Testis (tissue), 3 donors: ENCODE measurements around the gene GZF1. TPM values are rescaled to one million over a fixed set of nuclear protein-coding genes. Genes with fewer than 3 reads are reported as not detected.

ENCODE experiments used
- DNase-seq: peaks from one replicate; pipeline ENCODE4 v3.0.0-alpha.2; 2019
- H3K27ac ChIP-seq, 2 donors: fragments of 200-600 bp; sonication (generic); one replicate each; pipeline ENCODE4 v1.5.1; 2019
- H3K27me3 ChIP-seq: fragments of 200-600 bp; sonication (generic); one replicate; pipeline ENCODE4 v1.5.1; 2019
- H3K36me3 ChIP-seq: fragments of 200-600 bp; sonication (generic); one replicate; pipeline ENCODE4 v1.5.1; 2017; ENCODE audit warnings: low read depth; ENCODE audit errors: missing control alignments
- H3K4me1 ChIP-seq: fragments of 200-600 bp; sonication (generic); one replicate; pipeline ENCODE4 v1.5.1; 2019
- H3K4me3 ChIP-seq, 2 donors: fragments of 200-600 bp; sonication (generic); one replicate each; pipeline ENCODE4 v1.5.1; 2017 to 2019
- H3K9me3 ChIP-seq: fragments of 200-600 bp; sonication (generic); one replicate; pipeline ENCODE4 v1.5.1; 2017
- CTCF ChIP-seq, 3 experiments: fragments of 450-650 bp in 2 of 3; fragments of 200-600 bp in 1 of 3; sonication (generic) in 1 of 3; IDR thresholded peaks; one replicate each; pipeline ENCODE4 v1.5.1; 2016 to 2019; ENCODE audit warnings: antibody characterized with exemption in 3 of 3, mild to moderate bottlenecking in 2 of 3, moderate library complexity in 1 of 3
- POLR2A ChIP-seq: fragments of 450-650 bp; IDR thresholded peaks from one replicate; pipeline ENCODE4 v1.6.1; 2017; ENCODE audit warnings: antibody characterized with exemption, mild to moderate bottlenecking, moderate library complexity
- WGBS, 2 donors: methylation state at CpG; one replicate each; pipeline ENCODE4 v1.1.5; 2018; 5-methylcytosine and 5-hydroxymethylcytosine counted together
- intact Hi-C: fragments of 100-400 bp; cut with DNase I; formaldehyde crosslinking; loops from one replicate; pipeline ENCODE4 v1.15.1; 2023; ENCODE audit warnings: low total_unique reads
- polyA plus RNA-seq: library from polyadenylated mRNA; stranded (reverse); fragments of 350-450 nt; fragmentation: Illumina TruSeq; extraction: RNeasy Lipid Tissue Mini Kit (QIAGEN cat#74804); gene quantifications from one replicate; pipeline ENCODE4 v1.2.3, GENCODE V29; 2014; ENCODE audit warnings: low read depth, low replicate concordance; ENCODE audit not compliant: insufficient read depth
- total RNA-seq, 2 donors: library from RNA; depleted of rRNA; stranded (reverse); fragments of >200 nt; gene quantifications; one replicate each; pipeline ENCODE4 v1.2.3, GENCODE V29; 2016

GZF1 gene
- total and polyA plus RNA-seq, 3 donors from 2014 or later = 32.4 to 47.4 (median 46.1) TPM

GRCh38 chr20:23369072-23369823 lies 7.3 kb downstream of the GZF1 start:
- no peaks in the 10 kb centered on the region for H3K27me3 ChIP-seq
- no peak overlapping the region for H3K4me3 ChIP-seq
- H3K9me3 ChIP-seq = no peaks in the 10 kb centered on the region
- peaks cover 24% of the 10 kb centered on the region for H3K4me1 ChIP-seq
- no peak for TF ChIP-seq CTCF (IDR thresholded peaks at IDR 0.05)
- TF ChIP-seq POLR2A = no peak
- DNase-seq = no peak
- no peak overlapping the region for H3K27ac ChIP-seq
- intact Hi-C loops = no loop called here
- 92 to 94% methylated on average over 14 of the region's 14 CpGs for WGBS, 2 donors
- H3K36me3 ChIP-seq = no peaks in the 10 kb centered on the region

- H3K27me3 ChIP-seq = no peaks in the 10 kb centered on the region
- WGBS, 2 donors = 89 to 90% methylated on average over 5 of the region's 5 CpGs
- H3K27ac ChIP-seq = no peak overlapping the region
- DNase-seq = no peak
- H3K9me3 ChIP-seq = no peaks in the 10 kb centered on the region
- no peak overlapping the region for H3K4me3 ChIP-seq
- TF ChIP-seq CTCF (IDR thresholded peaks at IDR 0.05) (no peak), POLR2A (no peak)
- no peaks in the 10 kb centered on the region for H3K36me3 ChIP-seq
- intact Hi-C loops = no loop called here
- H3K4me1 ChIP-seq = peaks cover 14% of the 10 kb centered on the region
Measured at GRCh38 chr20:23370274-23370673, 8.3 kb downstream of the GZF1 start.

GRCh38 chr20:23370873-23371272 lies 8.9 kb downstream of the GZF1 start:
- no peak for TF ChIP-seq POLR2A
- no peak for TF ChIP-seq CTCF (IDR thresholded peaks at IDR 0.05)
- WGBS, 2 donors = 79 to 91% methylated on average over 3 of the region's 3 CpGs
- Histone ChIP-seq H3K27ac (no peak overlapping the region), H3K9me3 (no peaks in the 10 kb centered on the region), H3K4me1 (peaks cover 8% of the 10 kb centered on the region), H3K27me3 (no peaks in the 10 kb centered on the region), H3K36me3 (no peaks in the 10 kb centered on the region), H3K4me3 (no peak overlapping the region)
- DNase-seq = no peak
- intact Hi-C loops = no loop called here

- DNase-seq = no peak
- intact Hi-C loops = no loop called here
Measured at GRCh38 chr20:23371496-23371895, 9.5 kb downstream of the GZF1 start.

More at GRCh38 chr20:23371496-23371895, 9.5 kb downstream of the GZF1 start:
- Histone ChIP-seq H3K36me3 (no peaks in the 10 kb centered on the region), H3K9me3 (no peaks in the 10 kb centered on the region), H3K4me3 (no peak overlapping the region), H3K4me1 (peaks cover 3% of the 10 kb centered on the region), H3K27me3 (no peaks in the 10 kb centered on the region), H3K27ac (no peak overlapping the region)
- WGBS, 2 donors = 63 to 68% methylated on average over 4 of the region's 4 CpGs
- TF ChIP-seq POLR2A (no peak), CTCF (IDR thresholded peaks at IDR 0.05) (no peak)
